Astrocyte (in vitro differentiated cells and primary cell): ENCODE measurements around the gene ARV1.

Source experiments
- CTCF ChIP-seq: IDR thresholded peaks from 2 replicates; pipeline ENCODE4 v1.5.1; 2011; ENCODE audit warnings: low read depth, mild to moderate bottlenecking, inconsistent platforms, low read length, moderate library complexity; ENCODE audit not compliant: insufficient read depth
- EZH2 ChIP-seq: IDR thresholded peaks from 2 replicates; pipeline ENCODE4 v1.6.1; 2012; ENCODE audit warnings: mild to moderate bottlenecking, low read length, inconsistent platforms; ENCODE audit not compliant: insufficient read depth

DNA sequence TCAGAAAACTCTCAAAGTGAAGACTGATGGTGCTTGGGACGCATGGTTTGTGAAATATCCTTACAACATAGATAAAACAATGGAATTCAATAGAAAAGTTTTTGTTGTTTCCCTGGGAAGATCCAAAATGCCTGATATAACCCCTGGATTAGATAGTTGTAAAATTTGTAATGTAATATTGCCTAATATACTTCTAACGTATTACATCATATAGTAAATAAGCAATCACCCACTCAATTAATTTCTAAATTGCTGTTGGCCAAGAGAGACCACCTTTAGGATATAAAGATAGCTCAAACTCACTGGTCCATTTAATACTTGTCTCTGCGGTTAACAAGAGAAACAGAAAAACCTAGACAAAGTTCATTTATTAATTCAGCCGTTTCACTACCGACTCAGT lies 42.4 kb upstream of the ARV1 start:
- TF ChIP-seq CTCF: no peak
- TF ChIP-seq EZH2: no peak
